GM19238 (cell line): Measurements from ENCODE around the gene RDM1.
A peak's percentile ranks its signal among the peaks of the same experiment; 100 is the strongest.
"Not testable (repeated sequence)": the region's sequence is repeated elsewhere in the genome, so short reads cannot be mapped to it uniquely, and the experiment has no call there.

Source experiments
- DNase-seq: peaks from one replicate; pipeline ENCODE4 v3.0.0; 2011; ENCODE audit warnings: low spot score; ENCODE audit not compliant: insufficient read length

RDM1 gene

GRCh38 chr17:35900708-35901480 lies 29.7 kb downstream of the RDM1 start:
- no peak for DNase-seq

GRCh38 chr17:35900280-35900679 lies 30.3 kb downstream of the RDM1 start:
- no peak for DNase-seq

- no peak for DNase-seq
Measured at GRCh38 chr17:35898283-35899070, 32.1 kb downstream of the RDM1 start.

GRCh38 chr17:35897772-35898171 lies 32.8 kb downstream of the RDM1 start:
- DNase-seq: not testable (repeated sequence)

GRCh38 chr17:35895636-35896587 lies 34.7 kb downstream of the RDM1 start:
- no peak for DNase-seq

- DNase-seq: no peak
Measured at GRCh38 chr17:35894206-35894605, 36.4 kb downstream of the RDM1 start.

DNA sequence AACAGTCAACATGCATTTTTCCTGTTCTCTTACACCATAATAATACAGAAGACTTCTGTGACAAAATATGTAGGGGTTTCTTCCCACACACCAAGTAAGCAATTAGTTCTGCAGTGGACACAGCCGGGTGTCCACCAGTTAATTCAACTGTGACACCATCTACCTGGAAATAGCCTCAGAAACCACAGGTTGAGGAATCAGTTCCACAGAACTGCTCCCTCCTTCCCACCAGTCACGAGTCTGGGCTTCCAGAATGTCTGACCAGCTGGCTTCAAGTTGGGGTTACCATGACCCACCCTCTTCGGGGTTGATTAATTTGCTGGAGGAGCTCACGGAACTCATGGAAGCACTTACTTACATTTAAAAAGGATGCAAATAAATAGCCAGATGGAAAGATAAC lies 36.8 kb downstream of the RDM1 start:
- DNase-seq: no peak

DNA sequence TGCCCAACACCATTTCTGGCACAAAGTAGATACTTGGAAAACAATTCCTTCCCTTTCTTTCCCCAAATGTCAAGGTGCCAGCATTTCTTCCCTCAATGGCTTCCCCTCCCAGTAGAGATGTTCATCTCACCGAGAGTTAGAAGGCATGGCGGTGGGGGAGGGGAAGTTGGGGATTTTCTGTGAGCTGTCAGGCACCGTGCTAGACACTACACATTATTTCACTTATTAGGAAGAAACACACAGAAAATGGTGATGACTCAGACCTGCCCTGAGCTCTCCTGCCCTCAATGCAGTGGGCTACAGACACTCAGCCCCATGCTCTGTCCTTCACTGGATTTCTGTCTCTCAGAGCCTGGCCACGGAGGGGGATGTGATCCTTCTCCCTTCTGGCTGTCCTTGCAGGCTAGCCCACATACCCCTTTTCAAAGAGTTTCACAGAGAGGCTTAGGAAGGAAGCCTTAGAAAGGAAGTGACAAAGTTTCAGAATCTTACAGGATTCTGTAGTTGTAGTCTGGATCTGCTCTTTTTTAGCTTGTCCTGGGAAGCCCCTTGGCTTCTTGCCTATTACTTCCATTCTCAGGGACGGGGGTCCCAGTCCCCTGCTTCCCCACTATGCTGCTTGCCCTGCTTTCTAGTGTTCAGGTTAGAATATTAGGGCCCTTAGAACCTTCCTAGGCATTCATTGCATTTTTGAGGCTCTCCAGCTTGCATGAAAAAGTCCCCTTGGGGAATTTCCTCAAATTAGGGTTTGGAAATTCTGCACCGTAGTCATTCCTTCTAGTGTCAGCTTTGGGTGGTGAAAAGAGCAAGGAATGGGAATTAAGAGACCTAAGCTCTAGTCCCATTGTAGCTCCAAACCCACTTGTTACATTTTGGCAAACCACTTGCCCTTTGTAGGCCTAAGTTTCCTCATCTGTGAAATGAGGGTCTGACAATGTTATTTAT lies 38.2 kb downstream of the RDM1 start:
- DNase-seq: no peak

DNA sequence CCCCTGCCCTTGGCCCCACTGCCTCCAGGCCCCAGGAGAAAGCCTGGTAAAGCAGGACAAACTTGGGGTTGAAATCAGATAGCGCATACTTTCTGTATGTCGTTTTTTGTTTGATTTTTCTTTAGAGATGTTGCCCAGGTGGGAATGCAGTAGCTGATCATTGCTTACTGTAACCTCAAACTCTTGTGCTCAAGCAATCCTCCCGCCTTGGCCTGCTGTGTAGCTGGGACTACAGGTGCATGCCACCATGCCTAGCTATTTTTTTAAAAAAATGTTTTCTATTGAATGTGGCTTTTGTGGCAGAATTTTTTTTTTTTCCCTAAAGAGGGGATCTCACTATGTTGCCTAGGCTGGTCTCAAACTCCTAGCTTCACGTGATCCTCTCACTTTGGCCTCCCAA lies 39.3 kb downstream of the RDM1 start:
- DNase-seq: no peak

GRCh38 chr17:35890774-35891155 lies 39.8 kb downstream of the RDM1 start:
- DNase-seq: no peak

GRCh38 chr17:35889818-35890773 lies 40.5 kb downstream of the RDM1 start:
- no peak for DNase-seq

DNA sequence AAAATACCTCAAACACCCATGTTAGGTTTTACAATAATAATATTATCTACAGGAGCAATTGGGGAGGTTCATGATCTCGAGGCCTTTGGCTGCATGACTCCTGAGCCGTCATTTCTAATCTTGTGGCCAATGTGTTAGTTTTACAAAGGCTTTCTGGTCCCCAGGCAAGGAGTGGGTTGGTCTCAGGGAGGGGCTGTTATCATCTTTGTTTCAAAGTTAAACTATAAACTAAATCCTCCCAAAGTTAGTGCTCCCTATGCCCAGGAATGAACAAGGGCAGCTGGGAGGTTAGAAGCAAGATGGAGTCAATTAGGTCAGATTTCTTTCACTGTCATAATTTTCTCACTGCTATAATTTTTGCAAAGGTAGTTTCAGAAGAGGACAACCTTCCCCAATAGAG lies 41.3 kb downstream of the RDM1 start:
- no peak for DNase-seq

DNA sequence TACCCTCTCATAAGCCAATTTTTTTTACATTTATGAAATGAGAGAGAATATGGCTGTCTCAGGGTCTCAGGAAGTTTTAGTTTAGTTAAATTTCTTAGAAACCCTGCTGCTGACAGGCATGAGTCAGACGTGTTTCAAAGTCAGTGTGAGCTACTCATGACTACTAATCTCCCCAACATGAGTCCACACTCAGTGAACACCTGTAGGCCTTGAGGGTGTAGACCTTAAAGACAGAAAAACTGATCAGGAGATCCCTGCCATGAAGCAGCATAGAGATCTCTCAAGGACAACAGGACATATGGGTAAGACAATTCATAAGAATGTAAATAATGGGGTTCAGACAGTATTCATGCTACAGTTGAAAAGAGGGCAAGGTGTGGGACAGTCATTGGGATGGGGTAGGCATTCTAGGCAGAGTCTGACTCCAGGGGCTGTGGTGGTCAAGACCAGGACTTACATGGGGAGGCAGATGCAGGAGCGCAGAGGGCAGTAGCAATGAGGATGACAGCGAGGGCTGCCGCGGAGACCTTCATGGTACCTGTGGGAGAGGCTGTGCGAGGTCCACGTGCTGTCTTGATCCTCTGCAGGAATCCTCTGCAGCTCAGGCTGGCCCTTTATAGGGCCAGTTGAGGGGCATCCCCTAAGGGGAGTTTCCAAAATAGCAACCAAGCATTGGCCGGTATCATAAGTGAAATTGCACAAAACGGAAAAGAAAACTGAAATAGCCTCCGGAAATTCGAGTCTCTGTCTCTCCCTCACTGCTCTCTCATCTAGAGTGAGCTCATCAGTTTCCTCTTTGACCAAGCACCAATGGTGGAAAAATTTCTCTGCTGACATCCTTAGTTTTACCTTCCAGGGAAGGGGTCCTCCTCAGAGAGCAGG lies 50.6 kb downstream of the RDM1 start, which contains the start of gene CCL5:
Gene CCL5 (minus strand): TSS at position 588 of the 882 bp plus-strand sequence.
- peak; percentile 76 for DNase-seq

- DNase-seq: no peak
Measured at GRCh38 chr17:35878361-35878760, 52.2 kb downstream of the RDM1 start.

DNA sequence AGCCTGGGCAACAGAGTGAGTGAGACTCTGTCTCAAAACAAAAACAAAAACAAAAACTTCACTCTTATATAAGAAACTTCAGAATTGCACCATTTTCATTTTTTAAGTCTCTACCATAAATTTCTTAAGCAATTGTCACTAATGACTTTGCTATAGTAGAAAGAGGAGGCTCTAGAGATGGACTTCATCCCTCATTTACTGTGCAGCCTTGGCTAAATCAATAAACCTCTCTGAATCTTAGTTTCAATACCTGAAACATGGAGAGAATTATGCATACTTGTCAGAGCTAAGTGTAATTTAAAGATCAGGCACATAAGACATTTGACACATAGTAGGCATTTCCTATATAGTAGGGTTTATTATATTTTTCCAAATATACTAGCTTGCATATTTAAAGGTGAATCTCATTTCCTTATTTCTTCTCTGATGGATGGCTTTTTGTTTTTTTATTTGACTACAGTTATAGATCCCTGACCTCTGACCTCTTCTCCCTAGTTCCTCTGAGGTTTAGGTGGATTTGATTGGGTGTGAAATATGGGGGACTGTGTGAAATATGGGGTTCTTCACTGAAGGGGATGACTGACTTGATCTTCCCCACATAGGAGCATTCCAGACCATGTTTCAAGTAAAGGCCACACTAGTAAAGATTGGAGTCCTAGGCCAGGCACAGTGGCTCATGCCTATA lies 53.1 kb downstream of the RDM1 start:
- DNase-seq: no peak

DNA sequence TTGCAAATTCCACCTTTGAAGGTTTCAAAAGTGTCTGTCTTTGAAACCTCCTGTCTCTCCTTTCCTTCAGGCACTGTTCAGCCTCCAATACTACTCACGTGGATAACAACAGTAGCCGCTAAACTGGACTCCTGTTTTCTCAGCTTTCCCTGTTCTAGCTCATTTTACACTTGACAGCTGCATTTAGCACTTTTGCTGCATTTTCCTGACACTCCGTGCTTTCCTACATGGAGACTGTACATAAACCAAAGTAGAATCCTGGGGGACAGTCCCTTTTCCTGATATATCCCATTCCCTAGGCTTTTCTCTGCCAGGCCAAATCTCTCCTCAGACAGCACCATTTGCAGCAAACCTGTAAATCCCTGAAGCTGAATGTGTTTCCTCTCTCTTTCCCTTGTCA lies 54.0 kb downstream of the RDM1 start:
- DNase-seq: no peak

DNA sequence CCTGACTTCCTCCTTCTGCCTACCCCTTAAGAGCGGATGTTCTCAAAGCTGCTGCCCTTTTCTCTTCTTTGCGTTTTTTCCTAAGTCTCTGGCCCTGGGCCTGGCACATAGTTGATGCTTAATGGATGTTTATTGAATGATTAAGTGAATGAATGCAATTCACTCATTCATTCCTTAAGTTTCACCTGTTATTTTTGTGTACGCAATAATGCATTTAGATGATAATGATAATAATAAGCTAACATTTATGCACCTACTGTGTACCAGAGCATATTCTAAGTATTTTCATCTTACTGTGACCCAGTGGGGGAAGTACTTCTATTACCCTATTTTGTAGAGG lies 54.8 kb downstream of the RDM1 start:
- DNase-seq: no peak
